ENCODE results near the gene SHKBP1. TPM values are rescaled to one million over a fixed set of nuclear protein-coding genes. Genes with fewer than 3 reads are reported as not detected.

The SHKBP1 gene
- total and polyA plus RNA-seq, 10 of the 15 experiments (the other 5 are each of a cell fraction or from before 2014, with no cell fraction given), result 2.3 to 123 (median 67.0) TPM

- Histone ChIP-seq H3K36me3 (ENCODE audit: control insufficient read depth in 2 of 2, insufficient read depth in 2 of 2, low read length in 1 of 2) (no peaks in the 10 kb centered on the region), H4K20me1 (ENCODE audit: control insufficient read depth, insufficient read depth) (no peaks in the 10 kb centered on the region), H2AFZ (ENCODE audit: control insufficient read depth, low read depth, low read length) (no peak overlapping the region), H3K27me3 (replicated peaks in 1 of 2; ENCODE audit: control insufficient read depth in 2 of 2, insufficient read depth in 2 of 2, low read length in 1 of 2) (peaks cover 11 to 14% of the 10 kb centered on the region in 2 experiments), H3K4me3 (no peak overlapping the region), H3K9ac (ENCODE audit: control insufficient read depth, insufficient read depth, low read length) (no peak overlapping the region), H3K4me1 (ENCODE audit: control insufficient read depth, insufficient read depth, low read length) (peaks cover 21% of the 10 kb centered on the region), H3K27ac (ENCODE audit: control insufficient read depth, insufficient read depth) (no peak overlapping the region), H3K4me2 (ENCODE audit: control insufficient read depth, insufficient read depth) (peak overlapping the region; percentile 13; the same call in 1 of the 2 replicates), H3K79me2 (ENCODE audit: control insufficient read depth, insufficient read depth, low read length) (no peaks in the 10 kb centered on the region), H3K9me3 (replicated peaks; ENCODE audit: control insufficient read depth, insufficient read depth, low read length) (no peaks in the 10 kb centered on the region)
- ChIA-PET POLR2A (interaction anchor here (0.6 kb wide), 1 partner anchor 1623 kb away, joined by 3 read pairs; no protein-coding TSS in a partner anchor), SMC1A (ENCODE audit: uncharacterized antibody, unreplicated experiment) (interaction anchor here (1.1 kb wide), 1 partner anchor 34 kb away, joined by 5 read pairs; no protein-coding TSS in a partner anchor), CTCF (interaction anchor here (0.7 to 4.7 kb wide), 10 partner anchors 30 to 302 kb away, joined by 3 to 25 read pairs (median 8); no protein-coding TSS in a partner anchor), RAD21 (ENCODE audit: unreplicated experiment) (interaction anchor here (0.7 to 1.5 kb wide), 4 partner anchors 34 to 136 kb away, joined by 3 to 7 read pairs (median 4); no protein-coding TSS in a partner anchor)
- no peak for FAIRE-seq
- no peak for DNase-seq (ENCODE audit: low read depth, low spot score)
- no peak for ATAC-seq
- WGBS (ENCODE audit: insufficient coverage, insufficient replicate concordance, low lambda C conversion rate, missing lambda C conversion rate), result 8% methylated on average over 29 of the region's 43 CpGs
- intact Hi-C loops (cut with micrococcal nuclease; ENCODE audit: unreplicated experiment), result loop anchor here (2.0 kb wide), 1 partner anchor 135 kb away; the partner anchor contains the start of gene BLVRB
- in situ Hi-C loops (cut with MboI), result loop anchor here (10.0 kb wide), 1 partner anchor 295 kb away; no protein-coding TSS in a partner anchor
- TF ChIP-seq KDM1A (IDR thresholded peaks at IDR 0.05; ENCODE audit: borderline replicate concordance) (no peak), ZBTB33 (IDR thresholded peaks at IDR 0.05) (no peak), BRCA1 (IDR thresholded peaks at IDR 0.05; ENCODE audit: low read depth, low read length) (no peak), EZH2 (IDR thresholded peaks at IDR 0.05; ENCODE audit: borderline replicate concordance, control insufficient read depth, low read depth, low read length) (0 out of 2 replicates have a peak, but pooled peaks have one; percentile 58)
- BruUV-seq (replicated peaks), result no TSS peak
Observed at GRCh38 chr19:40599902-40600569, 23.4 kb downstream of the SHKBP1 start.
